Sciatic nerve (tissue), 2 donors: ENCODE measurements around the gene MTG2. TPM values are rescaled to one million over a fixed set of nuclear protein-coding genes. Genes with fewer than 3 reads are reported as not detected.

Source experiments
- ATAC-seq: fragments of 200-7000 bp; cut with Tn5 transposase; one replicate; pipeline ENCODE4 v1.9.1; 2020; ENCODE audit warnings: mild to moderate bottlenecking, moderate library complexity
- DNase-seq: peaks from one replicate; pipeline ENCODE4 v3.0.0-alpha.2; 2020; ENCODE audit warnings: low spot score
- intact Hi-C: fragments of 100-400 bp; cut with DNase I; formaldehyde crosslinking; loops from one replicate; pipeline ENCODE4 v1.14.2; 2022
- total RNA-seq: library from RNA; stranded (reverse); fragmentation: NEBNext Ultra II Directional; extraction: Animal tissue kit (Norgen Biotek cat#: 25700); gene quantifications from one replicate; pipeline ENCODE4 v1.2.1, GENCODE V29; 2021
- donor health status: DM: no; HTN: no; CAD: no.
- donor health status: DM: no; HTN: no; CAD: no.

MTG2 gene
- total RNA-seq, 1 donor from 2014 or later: 31.4 TPM

- no peak for DNase-seq
- ATAC-seq: no peak
- intact Hi-C loops: no loop called here
These were observed 6.0 kb upstream of the MTG2 start for GRCh38 chr20:62176866-62177265.

- DNase-seq: no peak
- intact Hi-C loops: no loop called here
- no peak for ATAC-seq
These were observed 5.5 kb upstream of the MTG2 start for GRCh38 chr20:62177307-62177706.

DNA sequence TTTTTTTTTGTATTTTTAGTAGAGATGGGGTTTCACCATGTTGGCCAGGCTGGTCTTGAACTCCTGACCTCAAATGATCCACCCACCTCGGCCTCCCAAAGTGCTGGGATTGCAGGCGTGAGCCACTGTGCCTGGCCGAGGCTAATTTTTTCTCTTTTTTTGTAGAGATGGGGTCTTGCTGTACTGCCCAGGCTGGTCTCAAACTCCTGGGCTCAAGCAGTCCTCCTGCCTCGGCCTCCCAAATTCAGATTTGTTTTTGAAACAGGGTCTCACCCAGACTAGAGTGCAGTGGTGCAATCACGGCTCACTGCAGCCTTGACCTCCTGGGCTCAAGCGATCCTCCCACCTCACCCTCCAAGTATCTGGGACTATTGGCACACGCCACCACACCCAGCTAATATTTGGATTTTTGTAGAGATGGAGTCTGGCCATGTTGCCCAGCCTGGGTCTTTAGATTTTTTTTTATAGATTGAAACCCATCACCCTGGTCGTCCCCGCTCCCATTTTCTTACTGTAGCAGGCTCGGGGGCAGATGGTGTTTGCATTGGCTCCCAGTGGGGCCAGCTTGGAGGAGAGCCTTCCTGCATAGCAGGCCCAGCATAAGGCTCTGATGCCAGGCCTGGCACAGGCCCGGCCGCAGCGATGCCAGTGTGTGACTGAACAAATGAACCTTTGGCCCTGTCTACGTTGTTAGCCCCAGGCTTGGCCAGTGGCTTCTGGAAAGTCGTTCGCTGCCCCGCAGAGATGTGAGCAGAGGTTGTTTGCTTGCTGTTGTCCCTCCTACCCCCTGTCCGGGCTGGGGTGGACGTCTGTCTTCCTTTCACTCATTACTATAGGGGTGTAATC is 4.3 kb upstream of the MTG2 start:
- intact Hi-C loops: no loop called here
- DNase-seq (no peak), ATAC-seq (no peak)

GRCh38 chr20:62179162-62179504 is 3.7 kb upstream of the MTG2 start:
- ATAC-seq (no peak), DNase-seq (no peak)
- intact Hi-C loops: no loop called here

- no peak for ATAC-seq
- no peak for DNase-seq
- intact Hi-C loops: loop anchor here (5.0 kb wide), 1 partner anchor 175 kb away; no protein-coding TSS in a partner anchor
These were observed 1.0 kb upstream of the MTG2 start for GRCh38 chr20:62181808-62182207.

- intact Hi-C loops: loop anchor here (5.0 kb wide), 1 partner anchor 174 kb away; no protein-coding TSS in a partner anchor
- DNase-seq (no peak), ATAC-seq (no peak)
These were observed 756 bp downstream of the MTG2 start for GRCh38 chr20:62183426-62184142.

GRCh38 chr20:62186096-62186426 is 3.2 kb downstream of the MTG2 start:
- intact Hi-C loops: no loop called here
- no peak for DNase-seq
- no peak for ATAC-seq

DNA sequence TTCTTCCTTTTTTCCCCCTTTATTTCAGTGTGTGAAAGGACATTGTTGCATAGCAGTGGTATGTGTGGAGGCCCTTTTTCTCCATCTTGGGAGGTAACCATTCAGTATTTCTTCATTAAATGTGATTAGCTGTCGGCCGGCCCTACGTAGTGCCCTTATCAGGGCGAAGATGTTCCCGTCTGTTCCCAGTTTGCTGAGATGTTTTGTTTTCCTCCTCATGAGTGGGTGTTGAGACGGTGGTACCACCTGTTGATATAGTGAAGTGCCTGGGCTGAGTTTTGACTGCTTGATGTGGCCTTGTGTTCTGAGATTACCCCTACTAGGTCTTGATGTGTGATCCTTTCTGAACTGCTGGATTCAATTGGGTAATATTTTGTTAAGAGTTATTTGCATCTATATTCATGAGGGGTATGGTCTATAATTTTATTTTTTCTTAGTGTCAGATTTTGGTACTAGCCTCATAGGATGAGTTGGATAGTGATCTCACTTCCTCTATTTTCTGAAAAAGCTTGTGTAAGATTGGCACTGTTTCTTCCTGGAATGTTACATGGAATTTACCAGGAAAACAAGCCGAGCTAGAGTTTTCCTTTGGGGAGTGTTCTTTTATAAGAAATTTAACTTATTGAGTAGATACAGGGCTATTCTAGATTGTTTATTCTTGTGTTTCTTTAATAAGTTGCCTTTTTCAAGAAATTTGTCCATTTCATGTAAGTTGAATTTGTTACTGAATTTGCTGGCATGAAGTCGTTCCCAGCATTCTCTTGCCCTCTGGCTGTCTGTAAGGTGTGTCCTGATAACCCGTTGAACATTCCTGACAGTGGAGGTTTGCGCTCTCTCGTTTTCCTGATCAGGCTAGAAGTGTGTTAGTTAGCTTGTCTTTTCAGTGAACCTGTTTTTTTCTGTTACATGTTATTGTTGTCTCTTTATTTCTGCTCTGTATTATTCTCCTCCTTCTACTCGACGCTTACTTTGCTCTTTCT is 4.3 kb downstream of the MTG2 start:
- no peak for ATAC-seq
- intact Hi-C loops: no loop called here
- DNase-seq: no peak

DNA sequence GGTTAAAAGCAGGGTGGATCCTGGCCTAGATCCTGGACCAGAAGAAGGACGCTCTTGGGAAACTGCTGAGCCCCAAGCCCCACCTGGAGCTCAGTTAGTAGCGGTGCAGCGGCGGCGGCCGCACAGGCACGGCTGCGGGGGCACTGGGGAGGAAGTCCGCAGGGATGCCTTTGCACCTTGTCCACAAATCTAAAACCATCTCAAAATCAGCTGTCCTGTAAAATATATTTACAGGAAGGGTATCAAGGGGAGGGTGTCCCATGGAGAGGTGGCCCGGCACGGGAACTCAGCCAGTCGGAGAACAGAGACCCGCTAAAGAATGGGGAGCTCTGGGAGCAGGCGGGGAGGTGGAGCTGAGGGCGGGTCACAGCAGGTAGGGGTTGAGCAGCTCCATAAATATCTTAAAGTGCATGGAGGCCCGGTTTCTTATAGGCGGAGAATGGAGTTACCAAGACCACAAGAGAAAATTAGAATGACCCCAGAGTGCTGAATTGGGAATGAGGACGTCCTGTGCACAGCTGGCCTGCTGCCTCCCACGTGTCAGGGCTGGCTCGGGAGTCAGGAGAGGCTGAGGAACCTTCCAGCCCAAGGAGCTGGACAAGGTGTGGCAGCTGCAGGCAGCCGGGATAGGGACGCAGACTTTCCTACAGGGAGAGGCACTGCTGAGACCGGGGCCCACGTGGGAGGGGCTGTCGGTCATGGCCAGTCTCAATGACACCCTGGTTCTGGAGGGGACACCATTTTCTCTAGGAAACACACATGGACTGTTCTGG is 8.0 kb downstream of the MTG2 start:
- intact Hi-C loops: no loop called here
- no peak for ATAC-seq
- DNase-seq: no peak

GRCh38 chr20:62191781-62192559 is 9.1 kb downstream of the MTG2 start:
- intact Hi-C loops: no loop called here
- DNase-seq: no peak
- no peak for ATAC-seq

GRCh38 chr20:62192635-62193034 is 9.8 kb downstream of the MTG2 start:
- intact Hi-C loops: no loop called here
- ATAC-seq: no peak
- no peak for DNase-seq

GRCh38 chr20:62193079-62194025 is 10.5 kb downstream of the MTG2 start:
- ATAC-seq (no peak), DNase-seq (no peak)
- intact Hi-C loops: loop anchor here (2.0 kb wide), 1 partner anchor 37 kb away; no protein-coding TSS in a partner anchor

DNA sequence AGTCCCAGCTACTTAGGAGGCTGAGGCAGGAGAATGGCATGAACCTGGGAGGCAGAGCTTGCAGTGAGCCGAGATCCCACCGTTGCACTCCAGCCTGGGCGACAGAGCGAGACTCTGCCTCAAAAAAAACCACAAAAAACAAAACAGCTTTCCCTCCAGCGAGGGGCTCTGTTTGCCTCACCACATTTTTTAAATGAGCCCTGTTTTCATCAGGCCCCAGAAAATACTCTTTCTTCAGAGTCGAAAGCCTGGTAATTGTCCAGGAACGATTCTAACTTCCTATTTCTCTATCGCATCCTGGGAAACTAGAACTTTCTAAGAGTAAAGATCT is 12.2 kb downstream of the MTG2 start:
- no peak for DNase-seq
- intact Hi-C loops: loop anchor here (2.0 kb wide), 1 partner anchor 38 kb away; no protein-coding TSS in a partner anchor
- no peak for ATAC-seq

GRCh38 chr20:62195736-62196135 is 12.9 kb downstream of the MTG2 start:
- ATAC-seq (no peak), DNase-seq (no peak)
- intact Hi-C loops: loop anchor here (2.0 kb wide), 1 partner anchor 39 kb away; no protein-coding TSS in a partner anchor

DNA sequence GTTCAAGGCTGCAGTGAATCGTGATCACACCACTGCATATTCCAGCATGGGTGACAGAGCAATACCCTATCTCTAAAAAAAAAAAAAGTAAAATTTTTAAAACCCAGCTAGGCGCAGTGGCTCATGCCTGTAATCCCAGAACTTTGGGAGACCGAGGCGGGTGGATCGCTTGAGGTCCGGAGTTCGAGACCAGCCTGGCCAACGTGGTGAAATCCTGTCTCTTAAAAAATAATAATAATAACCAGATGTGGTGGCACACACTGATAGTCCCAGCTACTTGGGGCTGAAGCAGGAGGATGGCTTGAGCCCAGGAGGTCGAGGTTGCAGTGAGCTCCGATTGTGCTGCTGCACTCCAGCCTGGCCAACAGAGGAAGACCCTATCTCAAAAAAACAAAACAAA is 13.5 kb downstream of the MTG2 start:
- intact Hi-C loops: no loop called here
- ATAC-seq (no peak), DNase-seq (no peak)

DNA sequence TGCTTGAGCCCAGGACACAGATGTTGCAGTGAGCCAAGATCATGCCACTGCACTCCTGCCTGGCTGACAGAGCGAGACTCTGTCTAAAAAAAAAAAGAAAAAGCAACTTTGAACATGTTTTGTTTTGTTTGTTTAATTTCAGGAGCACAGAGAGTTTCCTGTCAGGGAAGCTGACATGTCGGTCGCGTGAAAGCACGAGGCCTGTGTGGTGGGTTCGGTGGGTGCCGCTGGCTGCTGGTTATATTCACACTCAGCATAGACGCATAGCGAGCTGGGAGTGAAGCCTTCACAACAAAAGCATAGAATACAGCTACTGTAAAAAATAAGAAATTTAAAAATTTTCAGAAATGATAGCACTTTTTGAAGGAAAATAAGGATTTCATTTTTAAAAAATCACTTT is 14.5 kb downstream of the MTG2 start:
- DNase-seq: no peak
- intact Hi-C loops: no loop called here
- no peak for ATAC-seq

DNA sequence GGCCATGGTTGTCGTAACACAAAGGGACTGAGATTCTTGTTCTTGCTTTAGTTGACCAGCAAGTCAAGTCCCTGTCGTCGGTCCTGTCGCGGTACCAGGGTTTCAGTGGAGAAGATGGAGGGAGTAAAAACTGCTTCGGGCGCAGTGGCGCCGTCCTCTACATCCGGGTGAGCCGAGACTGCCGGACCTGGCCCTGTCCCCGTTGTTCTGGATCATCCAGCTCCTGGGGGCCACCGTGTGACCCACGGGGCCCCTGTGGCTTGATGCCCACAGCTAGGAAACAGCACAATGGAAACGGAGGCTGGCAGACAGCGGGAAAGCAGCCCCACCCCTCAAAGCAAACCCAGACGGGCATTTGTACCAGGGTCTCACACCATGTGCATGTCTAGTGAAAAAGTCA is 15.0 kb downstream of the MTG2 start:
- DNase-seq: no peak
- intact Hi-C loops: no loop called here
- no peak for ATAC-seq
